D341Med (cell line): ENCODE results near the gene FAM219B.
A peak's percentile ranks its signal among the peaks of the same experiment; 100 is the strongest.

Source experiments
- DNase-seq: peaks from one replicate; pipeline ENCODE4 v3.0.0; 2012; ENCODE audit warnings: low spot score

The FAM219B gene

GRCh38 chr15:74873036-74873755 is 33.5 kb downstream of the FAM219B start, which contains the start of gene SCAMP2:
Gene SCAMP2 (minus strand): TSS chr15:74873365. CDS start chr15:74873255, 110 bp downstream.
- peak; percentile 99 for DNase-seq

- no peak for DNase-seq
Observed at GRCh38 chr15:74872702-74873035, 34.0 kb downstream of the FAM219B start.

GRCh38 chr15:74870436-74871215 is 36.0 kb downstream of the FAM219B start:
- DNase-seq, result no peak

GRCh38 chr15:74869726-74870407 is 36.8 kb downstream of the FAM219B start:
- DNase-seq, result no peak

GRCh38 chr15:74869372-74869725 is 37.3 kb downstream of the FAM219B start:
- no peak for DNase-seq

- DNase-seq, result no peak
Observed at GRCh38 chr15:74868059-74868458, 38.6 kb downstream of the FAM219B start.

- no peak for DNase-seq
Observed at GRCh38 chr15:74867466-74868038, 39.1 kb downstream of the FAM219B start.

GRCh38 chr15:74866090-74866489 is 40.6 kb downstream of the FAM219B start:
- DNase-seq, result no peak

- DNase-seq, result no peak
Observed at GRCh38 chr15:74865316-74865715, 41.3 kb downstream of the FAM219B start.

- no peak for DNase-seq
Observed at GRCh38 chr15:74864296-74864695, 42.4 kb downstream of the FAM219B start.

- no peak for DNase-seq
Observed at GRCh38 chr15:74863239-74864056, 43.2 kb downstream of the FAM219B start.

GRCh38 chr15:74858369-74858740 is 48.3 kb downstream of the FAM219B start:
- no peak for DNase-seq

GRCh38 chr15:74857671-74858368 is 48.8 kb downstream of the FAM219B start:
- DNase-seq, result no peak

- DNase-seq, result no peak
Observed at GRCh38 chr15:74857082-74857655, 49.5 kb downstream of the FAM219B start.

GRCh38 chr15:74856537-74856936 is 50.1 kb downstream of the FAM219B start:
- no peak for DNase-seq

GRCh38 chr15:74855857-74856256 is 50.8 kb downstream of the FAM219B start:
- no peak for DNase-seq

- no peak for DNase-seq
Observed at GRCh38 chr15:74854453-74855022, 52.1 kb downstream of the FAM219B start.

GRCh38 chr15:74851960-74852359 is 54.7 kb downstream of the FAM219B start:
- DNase-seq, result no peak

- DNase-seq, result no peak
Observed at GRCh38 chr15:74850393-74850792, 56.3 kb downstream of the FAM219B start.
